ENCODE data around the gene CEACAM4.

Gene CEACAM4

GRCh38 chr19:41597600-41598041 lies 29.3 kb downstream of the CEACAM4 start:
- no peak overlapping the region for H3K18ac ChIP-seq (ENCODE audit: low read depth in 1 of 2, low read length in 2 of 2)
- H2BK5ac ChIP-seq (ENCODE audit: low read depth, low read length, poor library complexity, severe bottlenecking), result no peak overlapping the region
- no peak overlapping the region for H3K4ac ChIP-seq (ENCODE audit: low read depth in 1 of 2, low read length in 2 of 2)
- H3K14ac ChIP-seq (ENCODE audit: low read length in 2 of 2), result no peak overlapping the region
- no peak overlapping the region for H2BK15ac ChIP-seq (ENCODE audit: low read depth, poor library complexity, severe bottlenecking)
- H2BK12ac ChIP-seq (ENCODE audit: low read length in 2 of 2), result no peak overlapping the region
- H4K91ac ChIP-seq (ENCODE audit: low read length), result no peak overlapping the region
- no peaks in the 10 kb centered on the region for H3K36me3 ChIP-seq (ENCODE audit: control insufficient read depth in 1 of 2, insufficient read depth in 2 of 2, low read depth in 1 of 2, low read length in 2 of 2)
- no peaks in the 10 kb centered on the region for H3K9me3 ChIP-seq (ENCODE audit: control insufficient read depth, low read length)
- H3K79me1 ChIP-seq (replicated peaks; ENCODE audit: low read length, poor library complexity, severe bottlenecking), result no peaks in the 10 kb centered on the region
- H2AFZ ChIP-seq (ENCODE audit: low read depth, low read length), result no peak overlapping the region
- no peak overlapping the region for H3K4me3 ChIP-seq (ENCODE audit: insufficient read depth in 1 of 2, low read depth in 1 of 2, low read length in 2 of 2)
- H4K8ac ChIP-seq (ENCODE audit: low read length), result no peak overlapping the region
- peaks cover 20 to 46% of the 10 kb centered on the region in 2 experiments for H3K27me3 ChIP-seq (ENCODE audit: control insufficient read depth in 1 of 2, insufficient read depth in 1 of 2, low read length in 2 of 2)
- DNase-seq, result peak; percentile 66
- H3K4me1 ChIP-seq (ENCODE audit: control insufficient read depth, insufficient read depth, low read depth, low read length), result peaks cover 2% of the 10 kb centered on the region
- H3K23ac ChIP-seq (ENCODE audit: low read length in 2 of 2), result no peak overlapping the region
- H3K27ac ChIP-seq (ENCODE audit: low read length, poor library complexity, severe bottlenecking), result no peak overlapping the region
- H2AK5ac ChIP-seq (ENCODE audit: low read length, severe bottlenecking), result no peak overlapping the region
- 24% methylated on average over 10 of the region's 10 CpGs for WGBS
- H3K4me2 ChIP-seq (ENCODE audit: low read length, poor library complexity, severe bottlenecking), result no peak overlapping the region
- no peak overlapping the region for H3K9ac ChIP-seq (ENCODE audit: low read length)
- no peak overlapping the region for H2BK120ac ChIP-seq (ENCODE audit: low read depth, low read length)

- H2AK5ac ChIP-seq (ENCODE audit: low read length, severe bottlenecking), result no peak overlapping the region
- H2BK5ac ChIP-seq (ENCODE audit: low read depth, low read length, poor library complexity, severe bottlenecking), result no peak overlapping the region
- no peak overlapping the region for H3K27ac ChIP-seq (ENCODE audit: low read length, poor library complexity, severe bottlenecking)
- H3K23ac ChIP-seq (ENCODE audit: low read length in 2 of 2), result no peak overlapping the region
- no peak overlapping the region for H3K18ac ChIP-seq (ENCODE audit: low read depth in 1 of 2, low read length in 2 of 2)
- H4K91ac ChIP-seq (ENCODE audit: low read length), result no peak overlapping the region
- no peak overlapping the region for H4K8ac ChIP-seq (ENCODE audit: low read length)
- H3K4ac ChIP-seq (ENCODE audit: low read depth in 1 of 2, low read length in 2 of 2), result no peak overlapping the region
- H3K79me1 ChIP-seq (replicated peaks; ENCODE audit: low read length, poor library complexity, severe bottlenecking), result no peaks in the 10 kb centered on the region
- no peaks in the 10 kb centered on the region for H3K9me3 ChIP-seq (ENCODE audit: control insufficient read depth, low read length)
- H3K36me3 ChIP-seq (ENCODE audit: control insufficient read depth in 1 of 2, insufficient read depth in 2 of 2, low read depth in 1 of 2, low read length in 2 of 2), result no peaks in the 10 kb centered on the region
- no peak overlapping the region for H2AFZ ChIP-seq (ENCODE audit: low read depth, low read length)
- no peak overlapping the region for H3K4me3 ChIP-seq (ENCODE audit: insufficient read depth in 1 of 2, low read depth in 1 of 2, low read length in 2 of 2)
- DNase-seq, result no peak
- peaks cover 14 to 34% of the 10 kb centered on the region in 2 experiments for H3K27me3 ChIP-seq (ENCODE audit: control insufficient read depth in 1 of 2, insufficient read depth in 1 of 2, low read length in 2 of 2)
- H3K14ac ChIP-seq (ENCODE audit: low read length in 2 of 2), result no peak overlapping the region
- no peak overlapping the region for H2BK120ac ChIP-seq (ENCODE audit: low read depth, low read length)
- no peak overlapping the region for H3K4me2 ChIP-seq (ENCODE audit: low read length, poor library complexity, severe bottlenecking)
- no peak overlapping the region for H2BK12ac ChIP-seq (ENCODE audit: low read length in 2 of 2)
- peaks cover 2% of the 10 kb centered on the region for H3K4me1 ChIP-seq (ENCODE audit: control insufficient read depth, insufficient read depth, low read depth, low read length)
- WGBS, result 46% methylated on average over 1 of the region's 3 CpGs
- H2BK15ac ChIP-seq (ENCODE audit: low read depth, poor library complexity, severe bottlenecking), result no peak overlapping the region
- H3K9ac ChIP-seq (ENCODE audit: low read length), result no peak overlapping the region
Observed at GRCh38 chr19:41595890-41596280, 31.0 kb downstream of the CEACAM4 start.

GRCh38 chr19:41595258-41595889 lies 31.5 kb downstream of the CEACAM4 start:
- Histone ChIP-seq H3K9ac (ENCODE audit: low read length) (no peak overlapping the region), H2BK5ac (ENCODE audit: low read depth, low read length, poor library complexity, severe bottlenecking) (no peak overlapping the region)

GRCh38 chr19:41591951-41592562 lies 34.8 kb downstream of the CEACAM4 start:
- Histone ChIP-seq H4K91ac (ENCODE audit: low read length) (no peak overlapping the region), H2BK15ac (ENCODE audit: low read depth, poor library complexity, severe bottlenecking) (no peak overlapping the region), H3K79me1 (replicated peaks; ENCODE audit: low read length, poor library complexity, severe bottlenecking) (no peaks in the 10 kb centered on the region), H3K4ac (ENCODE audit: low read depth in 1 of 2, low read length in 2 of 2) (no peak overlapping the region), H2AFZ (ENCODE audit: low read depth, low read length) (no peak overlapping the region), H2AK5ac (ENCODE audit: low read length, severe bottlenecking) (no peak overlapping the region), H3K4me1 (ENCODE audit: control insufficient read depth, insufficient read depth, low read depth, low read length) (no peaks in the 10 kb centered on the region), H2BK120ac (ENCODE audit: low read depth, low read length) (no peak overlapping the region), H3K36me3 (ENCODE audit: control insufficient read depth in 1 of 2, insufficient read depth in 2 of 2, low read depth in 1 of 2, low read length in 2 of 2) (no peaks in the 10 kb centered on the region), H3K9me3 (ENCODE audit: control insufficient read depth, low read length) (no peaks in the 10 kb centered on the region), H3K27me3 (ENCODE audit: control insufficient read depth in 1 of 2, insufficient read depth in 1 of 2, low read length in 2 of 2) (peaks cover 9 to 18% of the 10 kb centered on the region in 2 experiments), H2BK12ac (ENCODE audit: low read length in 2 of 2) (no peak overlapping the region), H3K23ac (ENCODE audit: low read length in 2 of 2) (no peak overlapping the region), H3K9ac (ENCODE audit: low read length) (no peak overlapping the region), H3K18ac (ENCODE audit: low read depth in 1 of 2, low read length in 2 of 2) (no peak overlapping the region), H3K4me2 (ENCODE audit: low read length, poor library complexity, severe bottlenecking) (no peak overlapping the region), H3K4me3 (ENCODE audit: insufficient read depth in 1 of 2, low read depth in 1 of 2, low read length in 2 of 2) (no peak overlapping the region), H3K14ac (ENCODE audit: low read length in 2 of 2) (no peak overlapping the region), H3K27ac (ENCODE audit: low read length, poor library complexity, severe bottlenecking) (no peak overlapping the region), H2BK5ac (ENCODE audit: low read depth, low read length, poor library complexity, severe bottlenecking) (no peak overlapping the region), H4K8ac (ENCODE audit: low read length) (no peak overlapping the region)
- no peak for DNase-seq
- WGBS, result 62% methylated on average over 5 of the region's 5 CpGs

More at GRCh38 chr19:41595258-41595889, 31.5 kb downstream of the CEACAM4 start:
- Histone ChIP-seq H3K27me3 (ENCODE audit: control insufficient read depth in 1 of 2, insufficient read depth in 1 of 2, low read length in 2 of 2) (peaks cover 9 to 31% of the 10 kb centered on the region in 2 experiments), H4K91ac (ENCODE audit: low read length) (no peak overlapping the region), H2AFZ (ENCODE audit: low read depth, low read length) (no peak overlapping the region), H3K79me1 (replicated peaks; ENCODE audit: low read length, poor library complexity, severe bottlenecking) (no peaks in the 10 kb centered on the region), H3K14ac (ENCODE audit: low read length in 2 of 2) (no peak overlapping the region), H3K18ac (ENCODE audit: low read depth in 1 of 2, low read length in 2 of 2) (no peak overlapping the region), H2BK120ac (ENCODE audit: low read depth, low read length) (no peak overlapping the region), H3K4me2 (ENCODE audit: low read length, poor library complexity, severe bottlenecking) (no peak overlapping the region), H3K27ac (ENCODE audit: low read length, poor library complexity, severe bottlenecking) (no peak overlapping the region), H3K4ac (ENCODE audit: low read depth in 1 of 2, low read length in 2 of 2) (no peak overlapping the region), H3K23ac (ENCODE audit: low read length in 2 of 2) (no peak overlapping the region), H3K4me1 (ENCODE audit: control insufficient read depth, insufficient read depth, low read depth, low read length) (peaks cover 2% of the 10 kb centered on the region), H2BK15ac (ENCODE audit: low read depth, poor library complexity, severe bottlenecking) (no peak overlapping the region), H2AK5ac (ENCODE audit: low read length, severe bottlenecking) (no peak overlapping the region), H3K4me3 (ENCODE audit: insufficient read depth in 1 of 2, low read depth in 1 of 2, low read length in 2 of 2) (no peak overlapping the region), H4K8ac (ENCODE audit: low read length) (no peak overlapping the region), H2BK12ac (ENCODE audit: low read length in 2 of 2) (no peak overlapping the region), H3K9me3 (ENCODE audit: control insufficient read depth, low read length) (no peaks in the 10 kb centered on the region), H3K36me3 (ENCODE audit: control insufficient read depth in 1 of 2, insufficient read depth in 2 of 2, low read depth in 1 of 2, low read length in 2 of 2) (no peaks in the 10 kb centered on the region)
- DNase-seq, result peak; percentile 81
- WGBS, result 26% methylated on average over 4 of the region's 4 CpGs
